Measurements from ENCODE around the gene USP54. TPM values are rescaled to one million over a fixed set of nuclear protein-coding genes. Genes with fewer than 3 reads are reported as not detected.

Gene USP54
- total RNA-seq, 1 donor from 2014 or later: 9.1 TPM

- DNase-seq: no peak
- H3K9me3 Mint-ChIP-seq (ENCODE audit: unreplicated experiment): no peaks in the 10 kb centered on the region
- no peaks in the 10 kb centered on the region for H3K27me3 Mint-ChIP-seq (ENCODE audit: unreplicated experiment)
- H3K4me1 Mint-ChIP-seq (ENCODE audit: low read depth, unreplicated experiment): peaks cover 7% of the 10 kb centered on the region
- no peak overlapping the region for H3K4me3 Mint-ChIP-seq (ENCODE audit: unreplicated experiment)
- no peak for TF ChIP-seq CTCF (IDR thresholded peaks at IDR 0.05; ENCODE audit: partially characterized antibody, unreplicated experiment)
- no peaks in the 10 kb centered on the region for H3K36me3 Mint-ChIP-seq (ENCODE audit: unreplicated experiment)
- H3K27ac Mint-ChIP-seq (ENCODE audit: unreplicated experiment): no peak overlapping the region
Observed at GRCh38 chr10:73601486-73601921, 10.4 kb upstream of the USP54 start.

GRCh38 chr10:73597346-73597745 is 6.2 kb upstream of the USP54 start:
- no peaks in the 10 kb centered on the region for H3K27me3 Mint-ChIP-seq (ENCODE audit: unreplicated experiment)
- no peaks in the 10 kb centered on the region for H3K9me3 Mint-ChIP-seq (ENCODE audit: unreplicated experiment)
- H3K4me3 Mint-ChIP-seq (ENCODE audit: unreplicated experiment): no peak overlapping the region
- H3K4me1 Mint-ChIP-seq (ENCODE audit: low read depth, unreplicated experiment): peaks cover 10% of the 10 kb centered on the region
- DNase-seq: no peak
- H3K27ac Mint-ChIP-seq (ENCODE audit: unreplicated experiment): no peak overlapping the region
- no peak for TF ChIP-seq CTCF (IDR thresholded peaks at IDR 0.05; ENCODE audit: partially characterized antibody, unreplicated experiment)
- no peaks in the 10 kb centered on the region for H3K36me3 Mint-ChIP-seq (ENCODE audit: unreplicated experiment)

- H3K4me3 Mint-ChIP-seq (ENCODE audit: unreplicated experiment): no peak overlapping the region
- TF ChIP-seq CTCF (IDR thresholded peaks at IDR 0.05; ENCODE audit: partially characterized antibody, unreplicated experiment): no peak
Observed at GRCh38 chr10:73593812-73594211, 2.7 kb upstream of the USP54 start.

GRCh38 chr10:73593110-73593509 is 2.0 kb upstream of the USP54 start:
- no peak for TF ChIP-seq CTCF (IDR thresholded peaks at IDR 0.05; ENCODE audit: partially characterized antibody, unreplicated experiment)
- H3K4me1 Mint-ChIP-seq (ENCODE audit: low read depth, unreplicated experiment): peaks cover 12% of the 10 kb centered on the region
- no peaks in the 10 kb centered on the region for H3K27me3 Mint-ChIP-seq (ENCODE audit: unreplicated experiment)
- no peak overlapping the region for H3K27ac Mint-ChIP-seq (ENCODE audit: unreplicated experiment)
- no peak for DNase-seq
- H3K4me3 Mint-ChIP-seq (ENCODE audit: unreplicated experiment): no peak overlapping the region
- H3K36me3 Mint-ChIP-seq (ENCODE audit: unreplicated experiment): no peaks in the 10 kb centered on the region
- no peaks in the 10 kb centered on the region for H3K9me3 Mint-ChIP-seq (ENCODE audit: unreplicated experiment)

More at GRCh38 chr10:73593812-73594211, 2.7 kb upstream of the USP54 start:
- Mint-ChIP-seq H3K27ac (ENCODE audit: unreplicated experiment) (no peak overlapping the region), H3K27me3 (ENCODE audit: unreplicated experiment) (no peaks in the 10 kb centered on the region), H3K9me3 (ENCODE audit: unreplicated experiment) (no peaks in the 10 kb centered on the region), H3K4me1 (ENCODE audit: low read depth, unreplicated experiment) (peaks cover 12% of the 10 kb centered on the region), H3K36me3 (ENCODE audit: unreplicated experiment) (no peaks in the 10 kb centered on the region)
- DNase-seq: no peak

GRCh38 chr10:73591935-73592699 is 975 bp upstream of the USP54 start:
- no peaks in the 10 kb centered on the region for H3K27me3 Mint-ChIP-seq (ENCODE audit: unreplicated experiment)
- H3K27ac Mint-ChIP-seq (ENCODE audit: unreplicated experiment): peak overlapping the region; percentile 78
- no peaks in the 10 kb centered on the region for H3K36me3 Mint-ChIP-seq (ENCODE audit: unreplicated experiment)
- peaks cover 12% of the 10 kb centered on the region for H3K4me1 Mint-ChIP-seq (ENCODE audit: low read depth, unreplicated experiment)
- peak; percentile 39 for DNase-seq
- H3K4me3 Mint-ChIP-seq (ENCODE audit: unreplicated experiment): peak overlapping the region; percentile 58
- no peaks in the 10 kb centered on the region for H3K9me3 Mint-ChIP-seq (ENCODE audit: unreplicated experiment)
- no peak for TF ChIP-seq CTCF (IDR thresholded peaks at IDR 0.05; ENCODE audit: partially characterized antibody, unreplicated experiment)
